GF-D8 (cell line): Measurements from ENCODE around the gene ZNF14.
"Not testable (repeated sequence)": the region's sequence is repeated elsewhere in the genome, so short reads cannot be mapped to it uniquely, and the experiment has no call there.

Experiments
- DNase-seq: peaks from one replicate; lab custom pipeline; 2025; lab: John Stamatoyannopoulos, UW

Gene ZNF14

DNA sequence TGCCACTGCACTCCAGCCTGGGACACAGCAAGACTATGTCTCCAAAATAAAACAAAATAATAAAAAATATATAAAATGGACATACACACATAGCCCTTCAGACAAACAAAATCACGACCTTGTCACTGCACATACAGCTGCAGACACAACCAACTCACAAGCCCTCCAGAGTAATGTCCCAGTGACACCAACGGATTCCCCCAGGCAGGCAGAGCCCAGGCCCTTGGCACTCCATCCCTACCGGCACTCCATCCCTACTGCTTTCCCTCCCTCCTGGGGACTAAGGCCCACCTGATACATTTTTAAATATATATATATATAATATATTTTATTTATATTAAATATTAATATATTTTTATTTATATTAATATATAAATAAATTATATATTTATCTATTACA lies 45.8 kb downstream of the ZNF14 start:
- no peak for DNase-seq

DNA sequence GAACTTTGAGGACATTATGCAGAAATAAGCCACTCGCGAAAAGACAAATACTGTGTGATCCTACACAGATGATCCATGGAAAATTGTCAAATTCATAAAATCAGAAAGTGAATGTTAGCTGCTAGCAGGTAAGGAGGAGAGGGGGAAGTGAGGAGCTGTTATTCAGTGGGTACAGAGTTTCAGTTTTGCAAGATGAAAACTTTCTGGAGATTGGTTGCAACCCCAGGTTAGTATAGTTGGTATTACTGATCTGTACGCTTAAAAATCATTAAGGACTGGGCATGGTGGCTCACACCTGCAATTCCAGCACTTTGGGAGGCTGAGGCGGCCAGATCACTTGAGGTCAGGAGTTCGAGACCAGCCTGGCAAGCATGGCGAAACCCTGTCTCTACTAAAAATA lies 46.3 kb downstream of the ZNF14 start:
- no peak for DNase-seq

DNA sequence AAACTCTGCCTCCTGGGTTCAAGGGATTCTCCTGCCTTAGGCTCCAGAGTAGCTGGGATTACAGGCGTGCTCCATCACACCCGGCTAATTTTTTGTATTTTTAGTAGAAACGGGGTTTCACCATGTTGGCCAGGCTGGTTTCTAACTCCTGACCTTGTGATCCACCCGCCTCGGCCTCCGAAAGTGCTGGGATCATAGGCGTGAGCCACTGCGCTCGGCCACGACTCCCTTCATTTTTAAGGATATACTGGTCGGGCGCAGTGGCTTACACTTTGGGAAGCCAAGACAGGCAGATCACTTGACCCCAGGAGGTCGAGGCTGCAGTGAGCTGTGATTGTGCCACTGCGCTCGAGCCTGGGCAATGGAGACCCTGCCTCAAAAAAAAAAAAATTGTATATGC lies 46.8 kb downstream of the ZNF14 start:
- DNase-seq, result not testable (repeated sequence)

DNA sequence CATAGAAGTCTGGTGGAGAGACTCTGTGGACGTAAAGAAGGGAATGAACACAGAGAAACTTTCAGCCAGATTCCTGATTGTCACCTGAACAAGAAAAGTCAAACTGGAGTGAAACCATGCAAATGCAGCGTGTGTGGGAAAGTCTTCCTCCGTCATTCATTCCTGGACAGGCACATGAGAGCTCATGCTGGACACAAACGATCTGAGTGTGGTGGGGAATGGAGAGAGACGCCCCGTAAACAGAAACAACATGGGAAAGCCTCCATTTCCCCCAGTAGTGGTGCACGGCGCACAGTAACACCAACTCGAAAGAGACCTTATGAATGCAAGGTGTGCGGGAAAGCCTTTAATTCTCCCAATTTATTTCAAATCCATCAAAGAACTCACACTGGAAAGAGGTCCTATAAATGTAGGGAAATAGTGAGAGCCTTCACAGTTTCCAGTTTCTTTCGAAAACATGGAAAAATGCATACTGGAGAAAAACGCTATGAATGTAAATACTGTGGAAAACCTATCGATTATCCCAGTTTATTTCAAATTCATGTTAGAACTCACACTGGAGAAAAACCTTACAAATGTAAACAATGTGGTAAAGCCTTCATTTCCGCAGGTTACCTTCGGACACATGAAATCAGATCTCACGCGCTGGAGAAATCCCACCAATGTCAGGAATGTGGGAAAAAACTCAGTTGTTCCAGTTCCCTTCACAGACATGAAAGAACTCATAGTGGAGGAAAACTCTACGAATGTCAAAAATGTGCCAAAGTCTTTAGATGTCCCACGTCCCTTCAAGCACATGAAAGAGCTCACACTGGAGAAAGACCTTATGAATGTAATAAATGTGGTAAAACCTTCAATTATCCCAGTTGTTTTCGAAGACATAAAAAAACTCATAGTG lies 53.5 kb downstream of the ZNF14 start:
- DNase-seq, result no peak

DNA sequence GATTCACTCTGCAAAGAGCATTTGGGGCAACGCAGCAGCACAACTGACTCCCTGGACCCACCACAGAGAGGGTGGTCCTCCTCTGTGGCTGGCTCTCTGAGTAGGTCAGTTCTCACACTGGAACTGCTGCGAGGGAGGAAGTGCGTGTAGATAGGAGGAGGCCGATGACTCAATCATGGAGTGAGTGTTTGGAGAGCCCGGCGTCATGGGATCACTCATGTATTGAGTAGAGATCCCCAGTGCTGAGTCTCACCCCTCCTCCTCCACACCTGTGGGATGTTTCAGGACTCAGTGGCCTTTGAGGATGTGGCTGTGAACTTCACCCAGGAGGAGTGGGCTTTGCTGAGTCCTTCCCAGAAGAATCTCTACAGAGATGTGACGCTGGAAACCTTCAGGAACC lies 55.3 kb downstream of the ZNF14 start:
- DNase-seq, result no peak

DNA sequence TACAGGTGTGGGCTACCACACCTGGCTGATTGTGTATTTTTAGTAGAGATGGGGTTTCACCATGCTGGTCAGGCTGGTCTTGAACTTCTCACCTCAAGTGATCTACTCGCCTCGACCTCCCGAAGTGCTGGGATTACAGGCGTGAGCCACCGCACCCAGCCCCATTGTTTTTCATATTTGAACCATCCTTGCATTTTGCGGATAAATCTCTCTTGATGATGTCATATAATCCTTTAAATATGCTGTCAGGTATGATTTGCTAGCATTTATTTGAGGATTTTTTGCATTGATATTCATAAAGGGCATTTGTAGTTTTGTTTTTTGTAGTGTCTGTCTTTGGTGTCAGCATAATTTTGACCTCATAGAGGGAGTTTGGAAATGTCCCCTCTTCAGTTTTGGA lies 58.6 kb downstream of the ZNF14 start:
- no peak for DNase-seq

DNA sequence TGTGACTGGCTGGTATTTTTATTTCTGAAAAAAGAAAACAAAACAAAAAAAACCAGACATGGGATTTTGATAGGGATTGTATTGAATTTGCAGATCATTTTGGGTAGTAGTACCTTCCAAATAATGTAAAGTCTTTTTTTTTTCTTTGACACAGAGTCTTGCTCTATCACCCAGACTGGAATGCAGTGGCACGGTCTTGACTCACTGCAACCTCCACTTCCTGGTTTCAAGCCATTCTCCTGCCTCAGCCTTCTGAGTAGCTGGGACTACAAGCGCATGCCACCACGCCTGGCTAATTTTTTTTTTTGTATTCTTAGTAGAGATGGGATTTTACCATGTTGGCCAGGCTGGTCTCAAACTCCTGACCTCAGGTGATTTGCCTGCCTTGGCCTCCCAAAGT lies 60.1 kb downstream of the ZNF14 start:
- no peak for DNase-seq

DNA sequence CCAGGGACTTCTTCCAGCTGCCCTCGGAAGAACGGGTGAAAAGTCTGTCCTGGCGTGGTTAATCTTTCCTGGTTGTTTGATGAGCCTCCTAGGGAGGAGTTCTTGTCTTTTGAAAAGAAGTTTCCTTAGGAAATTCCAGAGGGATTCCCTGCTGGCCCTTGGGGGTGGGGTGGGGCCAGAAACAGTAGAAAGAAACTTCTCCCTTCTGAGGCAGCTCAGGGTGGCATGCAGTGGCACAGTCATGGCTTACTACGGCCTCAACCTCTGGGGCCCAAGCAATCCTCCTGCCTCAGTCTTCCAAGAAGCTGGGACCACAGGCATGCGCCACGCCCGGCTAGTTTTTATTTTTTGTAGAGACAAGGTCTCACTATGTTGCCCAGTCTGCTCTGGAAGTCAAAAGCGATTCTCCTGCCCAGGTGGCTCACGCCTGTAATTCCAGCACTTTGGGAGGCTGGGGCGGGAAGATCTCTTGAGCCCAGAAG lies 62.8 kb downstream of the ZNF14 start:
- no peak for DNase-seq

DNA sequence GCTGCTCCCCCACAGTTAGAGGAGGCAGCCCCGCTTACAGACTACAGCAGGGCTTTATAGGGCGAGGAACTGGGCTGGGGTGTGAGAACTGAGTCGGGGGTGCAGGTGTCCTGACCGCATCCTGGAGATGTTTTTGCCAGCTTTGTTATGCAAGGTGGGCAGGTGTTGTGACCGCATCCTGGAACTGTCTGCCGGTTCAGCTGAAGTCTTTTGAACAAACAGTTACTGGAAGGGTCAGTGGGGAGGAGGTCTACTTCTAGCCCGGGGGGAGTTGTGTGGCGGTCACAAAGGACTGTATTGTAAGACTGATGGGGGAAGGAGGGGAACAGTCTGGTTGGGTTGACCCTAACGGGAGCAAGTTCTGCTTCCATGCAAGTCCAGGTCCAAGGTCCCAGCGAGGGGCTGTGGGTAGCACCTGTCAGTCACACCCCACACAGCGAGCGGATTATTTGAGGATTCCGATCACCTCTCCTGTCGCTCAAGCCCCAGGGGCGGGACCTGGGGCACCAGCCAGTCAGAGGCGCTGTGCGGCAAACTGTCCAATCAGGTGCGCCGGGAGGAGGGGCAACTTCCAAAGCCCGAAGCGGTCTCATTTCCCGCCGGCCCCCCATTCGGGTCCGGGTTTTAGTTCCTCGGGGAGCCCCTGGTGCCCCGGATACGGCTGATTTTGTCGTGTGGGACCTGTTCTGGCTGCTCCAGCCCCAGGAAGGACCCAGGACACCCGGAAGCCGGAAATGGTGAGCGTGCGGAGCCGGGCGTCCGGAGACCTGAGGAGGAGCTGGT lies 64.5 kb downstream of the ZNF14 start, which contains the start of gene ZNF101:
Gene ZNF101 (plus strand): TSS at position 610 of the 783 bp plus-strand sequence. CDS start 125 bp downstream, at position 735.
- DNase-seq, result peak; percentile 86

DNA sequence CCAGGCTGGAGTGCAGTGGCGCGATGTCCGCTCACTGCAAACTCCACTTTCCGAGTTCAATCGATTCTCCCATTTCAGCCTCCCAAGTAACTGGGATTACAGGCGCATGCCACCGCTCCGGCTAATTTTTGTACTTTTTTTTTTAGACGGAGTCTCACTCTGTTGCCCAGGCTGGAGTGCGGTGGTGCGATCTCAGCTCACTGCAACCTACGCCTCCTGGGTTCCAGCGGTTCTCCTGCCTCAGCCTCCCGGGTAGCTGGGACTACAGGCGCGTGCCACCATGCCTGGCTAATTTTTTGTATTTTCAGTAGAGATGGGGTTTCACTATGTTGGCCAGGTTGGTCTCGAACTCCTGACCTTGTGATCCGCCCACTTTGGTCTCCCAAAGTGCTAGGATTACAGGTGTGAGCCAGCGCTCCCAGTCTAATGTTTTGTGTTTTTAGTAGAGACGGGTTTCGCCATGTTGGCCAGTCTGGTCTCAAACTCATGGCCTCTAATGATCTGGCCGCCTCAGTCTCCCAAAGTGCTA lies 67.4 kb downstream of the ZNF14 start:
- not testable (repeated sequence) for DNase-seq

DNA sequence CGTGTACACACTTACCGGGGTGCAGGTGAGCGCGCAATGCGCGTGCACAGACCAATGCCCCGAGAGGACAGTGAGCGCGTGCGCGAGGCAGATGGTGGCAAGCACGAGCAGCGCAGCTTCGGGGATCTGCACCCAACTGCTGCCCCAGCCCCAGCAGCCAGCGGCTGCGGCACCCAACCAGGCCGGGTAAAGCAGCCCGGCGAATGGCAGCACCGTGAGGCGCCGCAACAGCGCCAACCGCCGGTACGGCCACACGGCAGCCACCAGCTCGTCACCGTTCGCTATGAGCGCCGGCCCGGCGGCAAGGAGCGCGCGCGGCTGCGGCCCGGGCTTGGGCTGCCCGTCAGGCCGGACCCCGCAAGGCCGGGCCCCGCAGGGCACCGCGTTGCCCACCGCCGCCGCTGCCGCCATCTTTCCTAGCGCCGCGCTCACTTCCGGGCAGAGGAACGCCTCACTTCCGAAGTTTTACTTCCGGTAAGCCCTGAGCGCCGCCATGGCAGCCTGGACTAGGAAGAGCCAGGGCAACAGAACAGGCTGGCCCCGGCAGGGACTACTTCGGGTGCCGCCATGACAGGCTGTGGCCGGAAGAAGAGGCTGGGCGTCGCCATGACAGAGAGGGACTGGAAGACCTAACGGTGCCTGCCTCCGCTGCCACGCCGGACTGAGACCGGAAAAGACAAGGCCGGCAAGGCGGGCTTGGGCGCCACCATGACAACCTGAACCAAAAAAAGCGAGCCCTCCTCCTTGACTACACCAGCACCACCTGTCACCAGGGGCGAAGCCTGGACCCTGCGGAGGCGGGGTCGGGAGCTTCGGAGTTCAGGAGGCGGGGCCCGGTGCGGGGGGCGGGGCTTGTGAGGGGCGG lies 69.4 kb downstream of the ZNF14 start, which contains the start of gene ATP13A1:
Gene ATP13A1 (minus strand): TSS at position 421 of the 865 bp plus-strand sequence. CDS start 10 bp downstream, at position 411.
- peak; percentile 92 for DNase-seq

DNA sequence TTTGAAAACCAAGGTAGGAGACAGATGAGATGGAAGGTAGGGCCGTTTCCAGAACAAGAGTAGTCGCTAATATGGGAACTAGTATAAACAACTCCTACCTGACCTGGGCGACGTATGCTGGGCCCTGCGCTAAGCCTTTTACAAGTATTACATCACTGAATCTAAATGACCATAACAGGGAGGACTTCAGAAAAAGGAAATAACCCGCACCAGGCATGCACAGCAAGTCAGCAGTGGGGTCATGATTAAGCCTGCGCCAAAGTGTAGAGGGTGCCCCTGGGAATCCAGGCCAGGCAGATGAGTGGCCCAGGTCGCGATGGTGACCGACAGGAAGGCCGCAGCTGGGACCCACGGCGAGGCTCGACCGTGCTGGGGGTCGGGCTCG lies 70.0 kb downstream of the ZNF14 start:
- DNase-seq, result no peak

DNA sequence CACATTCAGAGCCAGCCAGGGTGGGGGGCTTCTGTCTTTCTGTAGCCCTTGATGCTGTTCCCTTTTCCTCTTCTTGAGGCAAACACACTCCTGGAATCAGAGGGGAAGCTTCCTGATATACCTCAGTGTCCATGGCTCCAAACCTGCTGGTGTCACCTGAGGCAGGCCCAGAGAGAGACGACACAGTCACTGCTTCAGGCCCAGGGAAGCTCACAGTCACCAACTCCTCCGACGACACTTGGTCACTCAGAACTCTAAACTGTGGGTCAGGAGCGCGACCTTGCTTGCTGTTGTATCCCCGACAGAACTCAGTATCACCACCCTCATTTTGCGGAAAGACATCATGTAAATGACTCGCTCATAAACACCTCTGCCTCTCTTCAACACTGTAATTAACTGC lies 70.6 kb downstream of the ZNF14 start:
- DNase-seq, result no peak

DNA sequence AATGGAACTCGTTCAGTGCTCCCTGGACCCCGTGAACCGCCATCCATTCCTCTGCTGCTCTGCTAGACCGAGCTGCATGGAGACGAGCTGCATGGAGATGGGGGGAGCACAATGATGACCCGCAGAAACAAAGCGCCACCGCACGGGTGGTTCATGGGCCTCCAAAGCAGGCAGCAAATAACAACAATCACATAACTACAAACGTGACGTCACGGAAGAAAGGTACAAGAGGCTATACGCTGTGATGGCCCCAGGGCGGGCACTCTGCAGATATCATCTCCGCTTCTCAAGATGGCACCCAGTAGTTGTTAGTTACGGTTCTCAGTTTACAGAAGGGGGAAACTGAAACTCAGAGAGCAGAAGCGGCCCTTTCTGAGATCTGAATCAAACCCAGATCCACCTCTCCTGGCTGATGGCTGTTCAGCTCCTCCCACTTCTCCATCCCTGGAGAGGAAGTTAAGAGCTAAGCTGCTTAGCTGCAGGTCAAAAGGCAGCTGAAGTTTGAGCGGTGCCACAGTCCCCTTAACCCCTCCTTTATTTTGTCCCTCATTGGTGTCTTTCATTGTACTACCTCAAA lies 71.1 kb downstream of the ZNF14 start:
- DNase-seq, result no peak

DNA sequence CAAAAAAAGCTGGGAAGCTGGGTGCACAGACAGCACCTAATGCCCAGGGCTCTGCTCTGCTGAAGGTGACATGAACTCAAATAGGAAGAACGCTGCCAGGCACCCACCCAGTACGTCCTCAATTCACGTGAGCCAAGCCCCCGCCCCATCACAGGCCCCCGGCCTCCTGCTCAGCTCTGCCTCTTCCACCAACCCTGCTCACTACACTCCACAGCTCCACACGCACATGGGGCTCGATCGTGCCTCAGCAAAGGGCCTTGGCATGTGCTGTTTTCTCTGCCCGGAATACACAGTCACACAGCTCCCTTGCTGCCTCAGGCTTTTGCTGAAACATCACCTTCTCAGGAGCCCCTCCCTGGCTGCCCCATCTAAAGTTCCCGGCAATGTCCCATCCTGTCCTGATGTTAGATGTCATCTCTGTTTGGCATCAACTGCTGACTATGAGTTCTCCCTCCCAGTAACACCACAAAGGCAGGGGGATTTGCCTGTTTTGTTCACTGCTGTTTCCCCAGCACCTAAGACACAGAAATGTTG lies 71.7 kb downstream of the ZNF14 start:
- no peak for DNase-seq
